ENCODE results near the gene NLRP13.

DNA sequence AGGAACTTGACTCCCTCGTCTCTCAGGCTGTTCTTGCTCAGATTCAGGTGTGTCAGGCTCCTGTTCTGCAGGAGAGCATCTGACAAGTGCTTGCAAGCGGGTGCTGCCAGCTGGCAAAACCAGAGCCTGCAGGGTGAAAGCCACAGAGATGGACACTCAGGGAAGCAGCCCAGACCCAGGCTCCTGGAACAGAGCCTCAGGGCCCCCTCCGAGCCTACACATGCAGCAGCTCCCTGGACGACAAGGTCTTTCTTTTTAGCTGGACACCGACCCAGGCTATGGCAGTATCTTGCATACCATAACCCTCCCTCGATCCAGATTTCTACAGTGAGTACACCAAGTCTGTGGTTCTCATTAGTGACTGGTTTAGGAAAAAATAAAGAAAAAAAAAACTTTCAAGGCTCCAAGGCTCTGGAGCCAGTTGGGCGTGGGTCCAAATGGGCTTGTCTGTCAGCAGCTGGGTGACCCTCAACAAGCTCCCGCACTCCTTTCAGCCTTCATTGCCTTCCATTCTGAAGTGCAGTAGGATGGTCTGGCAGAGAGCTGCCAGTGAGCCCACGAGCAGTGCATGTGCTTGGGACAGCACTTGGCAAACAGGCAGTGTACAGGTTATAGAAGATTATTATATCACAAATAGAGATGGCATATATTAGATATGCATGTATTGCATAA, 29.9 kb downstream of the NLRP13 start:
- TF ChIP-seq, protein P1, sequence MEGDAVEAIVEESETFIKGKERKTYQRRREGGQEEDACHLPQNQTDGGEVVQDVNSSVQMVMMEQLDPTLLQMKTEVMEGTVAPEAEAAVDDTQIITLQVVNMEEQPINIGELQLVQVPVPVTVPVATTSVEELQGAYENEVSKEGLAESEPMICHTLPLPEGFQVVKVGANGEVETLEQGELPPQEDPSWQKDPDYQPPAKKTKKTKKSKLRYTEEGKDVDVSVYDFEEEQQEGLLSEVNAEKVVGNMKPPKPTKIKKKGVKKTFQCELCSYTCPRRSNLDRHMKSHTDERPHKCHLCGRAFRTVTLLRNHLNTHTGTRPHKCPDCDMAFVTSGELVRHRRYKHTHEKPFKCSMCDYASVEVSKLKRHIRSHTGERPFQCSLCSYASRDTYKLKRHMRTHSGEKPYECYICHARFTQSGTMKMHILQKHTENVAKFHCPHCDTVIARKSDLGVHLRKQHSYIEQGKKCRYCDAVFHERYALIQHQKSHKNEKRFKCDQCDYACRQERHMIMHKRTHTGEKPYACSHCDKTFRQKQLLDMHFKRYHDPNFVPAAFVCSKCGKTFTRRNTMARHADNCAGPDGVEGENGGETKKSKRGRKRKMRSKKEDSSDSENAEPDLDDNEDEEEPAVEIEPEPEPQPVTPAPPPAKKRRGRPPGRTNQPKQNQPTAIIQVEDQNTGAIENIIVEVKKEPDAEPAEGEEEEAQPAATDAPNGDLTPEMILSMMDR (IDR thresholded peaks at IDR 0.05) = no peak
- TF ChIP-seq POLR2A (IDR thresholded peaks at IDR 0.05) = no peak

All from adrenal gland (tissue), 5 donors.